ENCODE measurements around the gene FUT7. TPM values are rescaled to one million over a fixed set of nuclear protein-coding genes. Genes with fewer than 3 reads are reported as not detected.

FUT7 gene
- total RNA-seq, 2 donors from 2014 or later, result not detected

GRCh38 chr9:136985027-136985602, 46.8 kb downstream of the FUT7 start:
- H3K4me1 ChIP-seq, result no peaks in the 10 kb centered on the region
- no peak overlapping the region for H3K4me3 ChIP-seq
- no peaks in the 10 kb centered on the region for H3K36me3 ChIP-seq
- intact Hi-C loops (cut with DNase I), result no loop called here
- H3K9me3 ChIP-seq, result no peaks in the 10 kb centered on the region
- H3K27ac ChIP-seq, result no peak overlapping the region
- TF ChIP-seq, protein P1, sequence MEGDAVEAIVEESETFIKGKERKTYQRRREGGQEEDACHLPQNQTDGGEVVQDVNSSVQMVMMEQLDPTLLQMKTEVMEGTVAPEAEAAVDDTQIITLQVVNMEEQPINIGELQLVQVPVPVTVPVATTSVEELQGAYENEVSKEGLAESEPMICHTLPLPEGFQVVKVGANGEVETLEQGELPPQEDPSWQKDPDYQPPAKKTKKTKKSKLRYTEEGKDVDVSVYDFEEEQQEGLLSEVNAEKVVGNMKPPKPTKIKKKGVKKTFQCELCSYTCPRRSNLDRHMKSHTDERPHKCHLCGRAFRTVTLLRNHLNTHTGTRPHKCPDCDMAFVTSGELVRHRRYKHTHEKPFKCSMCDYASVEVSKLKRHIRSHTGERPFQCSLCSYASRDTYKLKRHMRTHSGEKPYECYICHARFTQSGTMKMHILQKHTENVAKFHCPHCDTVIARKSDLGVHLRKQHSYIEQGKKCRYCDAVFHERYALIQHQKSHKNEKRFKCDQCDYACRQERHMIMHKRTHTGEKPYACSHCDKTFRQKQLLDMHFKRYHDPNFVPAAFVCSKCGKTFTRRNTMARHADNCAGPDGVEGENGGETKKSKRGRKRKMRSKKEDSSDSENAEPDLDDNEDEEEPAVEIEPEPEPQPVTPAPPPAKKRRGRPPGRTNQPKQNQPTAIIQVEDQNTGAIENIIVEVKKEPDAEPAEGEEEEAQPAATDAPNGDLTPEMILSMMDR (IDR thresholded peaks at IDR 0.05), result no peak
- DNase-seq, result no peak
- no peak overlapping the region for H3K9ac ChIP-seq (ENCODE audit: low read depth in 2 of 2, low read length in 2 of 2)
- H3K27me3 ChIP-seq, result peaks cover 25% of the 10 kb centered on the region

GRCh38 chr9:136984464-136985026, 47.3 kb downstream of the FUT7 start:
- Histone ChIP-seq H3K9me3 (no peaks in the 10 kb centered on the region), H3K27ac (no peak overlapping the region), H3K4me1 (no peaks in the 10 kb centered on the region), H3K9ac (ENCODE audit: low read depth in 2 of 2, low read length in 2 of 2) (no peak overlapping the region), H3K36me3 (no peaks in the 10 kb centered on the region), H3K4me3 (no peak overlapping the region), H3K27me3 (peaks cover 25% of the 10 kb centered on the region)
- DNase-seq, result no peak
- intact Hi-C loops (cut with DNase I), result no loop called here
- TF ChIP-seq, protein P1 (IDR thresholded peaks at IDR 0.05), result no peak

DNA sequence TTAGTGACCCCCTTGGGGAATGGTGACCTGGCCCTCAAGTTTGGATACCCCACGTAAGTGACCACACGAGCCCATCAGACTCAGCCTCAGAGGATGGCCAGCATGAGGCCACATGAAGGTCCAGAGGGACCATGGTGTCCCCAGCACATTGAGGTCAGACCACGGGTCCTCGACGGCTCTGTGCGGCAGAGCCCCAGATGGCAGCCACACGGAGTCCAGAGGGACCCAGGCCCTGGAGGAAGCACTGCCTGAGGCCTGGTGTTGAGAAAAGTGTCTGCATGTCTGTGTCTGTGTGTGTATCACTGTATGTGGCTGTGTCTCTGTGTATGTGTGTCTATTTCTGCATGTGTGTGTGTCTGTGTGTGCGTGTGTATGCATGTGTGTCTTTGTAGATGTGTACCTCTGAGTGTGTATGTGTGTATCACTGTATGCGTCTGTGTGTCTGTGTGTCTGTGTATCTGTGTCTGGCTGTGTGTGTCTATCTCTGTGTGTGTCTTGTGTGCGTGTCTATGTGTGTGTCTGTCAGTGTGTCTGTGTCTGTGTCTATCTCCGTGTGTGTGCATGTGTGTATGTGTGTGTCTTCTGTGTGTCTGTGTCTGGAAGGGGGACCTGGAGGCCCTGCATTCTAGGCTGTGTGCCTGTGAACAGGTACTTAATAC, 48.1 kb downstream of the FUT7 start:
- Histone ChIP-seq H3K27ac (no peak overlapping the region), H3K36me3 (no peaks in the 10 kb centered on the region), H3K9ac (ENCODE audit: low read depth in 2 of 2, low read length in 2 of 2) (no peak overlapping the region), H3K9me3 (no peaks in the 10 kb centered on the region), H3K4me3 (no peak overlapping the region), H3K4me1 (no peaks in the 10 kb centered on the region), H3K27me3 (peaks cover 25% of the 10 kb centered on the region)
- TF ChIP-seq, protein P1 (IDR thresholded peaks at IDR 0.05), result no peak
- intact Hi-C loops (cut with DNase I), result no loop called here
- DNase-seq, result no peak

- TF ChIP-seq, protein P1 (IDR thresholded peaks at IDR 0.05), result no peak
- H3K27me3 ChIP-seq, result peaks cover 25% of the 10 kb centered on the region
- no peaks in the 10 kb centered on the region for H3K9me3 ChIP-seq
- no peaks in the 10 kb centered on the region for H3K36me3 ChIP-seq
- DNase-seq, result no peak
- H3K9ac ChIP-seq (ENCODE audit: low read depth in 2 of 2, low read length in 2 of 2), result no peak overlapping the region
- intact Hi-C loops (cut with DNase I), result no loop called here
- no peak overlapping the region for H3K4me3 ChIP-seq
- peaks cover under 1% of the 10 kb centered on the region for H3K4me1 ChIP-seq
- H3K27ac ChIP-seq, result no peak overlapping the region
These were observed 48.7 kb downstream of the FUT7 start for GRCh38 chr9:136983167-136983566.

DNA sequence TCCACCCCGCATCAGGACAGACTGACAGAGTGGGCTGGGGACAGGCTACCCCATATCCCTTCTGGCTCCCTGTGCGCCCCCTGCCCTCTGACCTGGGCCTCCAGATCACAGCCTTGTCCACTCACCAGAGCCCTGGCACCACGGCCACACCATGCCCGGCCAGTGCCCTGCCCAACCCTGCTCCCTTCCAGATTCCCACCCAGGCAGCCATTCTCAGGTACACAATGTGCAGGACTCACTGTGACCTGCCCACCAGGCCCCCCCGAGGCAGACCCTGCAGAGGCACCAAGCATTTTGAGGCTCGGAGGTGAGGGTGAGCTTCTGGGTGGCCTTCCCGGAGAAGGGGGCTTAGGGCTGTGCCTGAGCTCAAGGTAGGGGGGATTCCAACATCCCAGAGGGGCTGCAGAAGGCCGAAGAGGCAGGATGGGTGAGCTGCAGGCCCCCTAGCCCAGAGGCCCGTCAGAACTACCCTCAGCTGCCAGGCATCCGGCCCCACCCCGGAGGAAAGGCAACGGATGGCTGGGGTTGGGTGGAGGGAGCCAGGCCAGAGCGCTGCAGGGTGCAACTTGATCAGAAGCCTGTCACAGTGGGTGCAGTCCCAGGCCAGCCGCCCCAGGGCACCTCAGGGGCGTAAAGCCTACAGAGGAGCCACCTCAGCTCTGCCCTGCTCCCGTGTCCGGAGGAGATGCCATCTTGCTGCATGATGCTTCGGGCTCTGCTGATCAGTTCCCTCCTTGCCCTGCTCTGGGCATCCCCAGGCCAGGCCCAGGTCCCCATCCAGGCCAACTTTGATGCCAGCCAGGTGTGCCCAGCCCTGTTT, 49.4 kb downstream of the FUT7 start, which contains the start of gene LCNL1:
TSS of gene LCNL1 (plus strand) at position 762 of the 820 bp plus-strand sequence. CDS start 594 bp downstream, outside the sequence.
- H3K27ac ChIP-seq, result no peak within 1 kb of the TSS
- peaks cover 25% of the 10 kb centered on the region for H3K27me3 ChIP-seq

More for the DNA sequence above, 49.4 kb downstream of the FUT7 start, which contains the start of gene LCNL1:
- no peak for DNase-seq
- TF ChIP-seq, protein P1 (IDR thresholded peaks at IDR 0.05), result no peak
- Histone ChIP-seq H3K9ac (ENCODE audit: low read depth in 2 of 2, low read length in 2 of 2) (no peak within 1 kb of the TSS), H3K4me1 (peaks cover 4% of the 10 kb centered on the region), H3K36me3 (no peaks in the 10 kb centered on the region), H3K9me3 (no peaks in the 10 kb centered on the region), H3K4me3 (no peak within 1 kb of the TSS)
- intact Hi-C loops (cut with DNase I), result no loop called here
